HEK293 (cell line): ENCODE measurements around the gene BCAS3.

ENCODE experiments used
- CTCF ChIA-PET: fragments of 350-600 bp; formaldehyde crosslinking; extraction: SDS; loops from one replicate; lab custom pipeline; 2021; ENCODE audit warnings: antibody characterized with exemption; lab: Yijun Ruan, JAX
- POLR2A ChIA-PET: fragments of 300-600 bp; formaldehyde crosslinking; extraction: SDS; loops from one replicate; lab custom pipeline; 2020; ENCODE audit warnings: antibody characterized with exemption, inconsistent platforms; lab: Yijun Ruan, JAX
- H3K27ac ChIP-seq: fragments of 200-500 bp; sonication (Bioruptor generic); 2 replicates; pipeline ENCODE4 v1.5.1; 2014; ENCODE audit warnings: low read depth, low read length, control low read depth, inconsistent platforms; ENCODE audit errors: extremely low read depth
- H3K36me3 ChIP-seq, 2 experiments: fragments of 200-500 bp in 1 of 2; sonication (Bioruptor generic) in 1 of 2; 1 replicate in 1 of 2; 2 replicates in 1 of 2; pipeline ENCODE4 v1.5.1; 2014 to 2017; ENCODE audit warnings: inconsistent platforms in 2 of 2, low read length in 2 of 2; ENCODE audit not compliant: control insufficient read depth in 2 of 2, insufficient read depth in 1 of 2
- H3K4me1 ChIP-seq: fragments of 200-500 bp; sonication (Bioruptor generic); 2 replicates; pipeline ENCODE4 v1.5.1; 2014; ENCODE audit warnings: mild to moderate bottlenecking, low read length, inconsistent platforms; ENCODE audit not compliant: control insufficient read depth, insufficient read depth
- H3K4me3 ChIP-seq: 2 replicates; pipeline ENCODE4 v1.5.1; 2011; ENCODE audit warnings: low read depth, mild to moderate bottlenecking, control low read depth, low read length, moderate library complexity
- H3K9me3 ChIP-seq: fragments of 200-500 bp; sonication (Bioruptor generic); 2 replicates; pipeline ENCODE4 v1.5.1; 2014; ENCODE audit warnings: low read depth, low read length, inconsistent platforms; ENCODE audit not compliant: control insufficient read depth, insufficient read depth
- GFI1B ChIP-seq: fragments of 450-650 bp; formaldehyde crosslinking; IDR thresholded peaks from 2 replicates; pipeline ENCODE4 v1.5.1; 2016; ENCODE audit warnings: missing biosample characterization, missing genetic modification characterization
- KLF1 ChIP-seq: fragments of 450-650 bp; formaldehyde crosslinking; IDR thresholded peaks from 2 replicates; pipeline ENCODE4 v1.5.1; 2016; ENCODE audit warnings: missing biosample characterization, missing genetic modification characterization
- KLF9 ChIP-seq: fragments of 450-650 bp; formaldehyde crosslinking; IDR thresholded peaks from 2 replicates; pipeline ENCODE4 v1.5.1; 2016; ENCODE audit warnings: missing biosample characterization, missing genetic modification characterization, low read depth
- MYNN ChIP-seq: fragments of 450-650 bp; formaldehyde crosslinking; IDR thresholded peaks from 2 replicates; pipeline ENCODE4 v1.5.1; 2016; ENCODE audit warnings: missing biosample characterization, missing genetic modification characterization, borderline replicate concordance
- ZBTB20 ChIP-seq: fragments of 450-650 bp; formaldehyde crosslinking; IDR thresholded peaks from 2 replicates; pipeline ENCODE4 v1.5.1; 2016; ENCODE audit warnings: missing biosample characterization, missing genetic modification characterization
- ZBTB49 ChIP-seq: fragments of 450-650 bp; formaldehyde crosslinking; IDR thresholded peaks from 2 replicates; pipeline ENCODE4 v1.5.1; 2016; ENCODE audit warnings: missing biosample characterization, missing genetic modification characterization, low read depth
- ZFHX2 ChIP-seq: fragments of 450-650 bp; formaldehyde crosslinking; conservative IDR thresholded peaks from 2 replicates; pipeline ENCODE4 v1.5.1; 2016; ENCODE audit warnings: missing biosample characterization, missing genetic modification characterization
- ZNF114 ChIP-seq: fragments of 450-650 bp; formaldehyde crosslinking; IDR thresholded peaks from 2 replicates; pipeline ENCODE4 v1.5.0; 2017; ENCODE audit warnings: missing biosample characterization, missing genetic modification characterization
- ZNF132 ChIP-seq: fragments of 450-650 bp; formaldehyde crosslinking; IDR thresholded peaks from 2 replicates; pipeline ENCODE4 v1.5.1; 2017; ENCODE audit warnings: missing biosample characterization, missing genetic modification characterization, borderline replicate concordance
- ZNF184 ChIP-seq: fragments of 450-650 bp; IDR thresholded peaks from 2 replicates; pipeline ENCODE4 v1.5.1; 2018; ENCODE audit warnings: missing biosample characterization, mild to moderate bottlenecking, missing genetic modification characterization
- ZNF19 ChIP-seq: fragments of 450-650 bp; formaldehyde crosslinking; IDR thresholded peaks from 2 replicates; pipeline ENCODE4; 2016; ENCODE audit warnings: missing biosample characterization, missing genetic modification characterization, low read depth
- ZNF248 ChIP-seq: fragments of 450-650 bp; formaldehyde crosslinking; IDR thresholded peaks from 2 replicates; pipeline ENCODE4 v1.5.1; 2017; ENCODE audit warnings: missing biosample characterization, missing genetic modification characterization
- ZNF292 ChIP-seq: fragments of 450-650 bp; formaldehyde crosslinking; IDR thresholded peaks from 2 replicates; pipeline ENCODE4 v1.5.1; 2016; ENCODE audit warnings: low read depth, missing biosample characterization, missing genetic modification characterization, borderline replicate concordance
- ZNF302 ChIP-seq: fragments of 450-650 bp; formaldehyde crosslinking; IDR thresholded peaks from 2 replicates; pipeline ENCODE4 v1.5.1; 2016; ENCODE audit warnings: missing biosample characterization, missing genetic modification characterization, low read depth
- ZNF391 ChIP-seq: fragments of 450-650 bp; formaldehyde crosslinking; IDR thresholded peaks from 2 replicates; pipeline ENCODE4 v1.5.1; 2016; ENCODE audit warnings: low read depth, missing biosample characterization, missing genetic modification characterization, borderline replicate concordance
- ZNF433 ChIP-seq: fragments of 450-650 bp; formaldehyde crosslinking; IDR thresholded peaks from 2 replicates; pipeline ENCODE4 v1.5.1; 2016; ENCODE audit warnings: missing biosample characterization, missing genetic modification characterization, low read depth
- ZNF548 ChIP-seq: fragments of 450-650 bp; formaldehyde crosslinking; IDR thresholded peaks from 2 replicates; pipeline ENCODE4 v1.5.1; 2016; ENCODE audit warnings: missing biosample characterization, missing genetic modification characterization
- ZNF571 ChIP-seq: fragments of 450-650 bp; formaldehyde crosslinking; IDR thresholded peaks from 2 replicates; pipeline ENCODE4 v1.5.0; 2017; ENCODE audit warnings: missing biosample characterization, missing genetic modification characterization
- ZNF585B ChIP-seq: fragments of 450-650 bp; formaldehyde crosslinking; IDR thresholded peaks from 2 replicates; pipeline ENCODE4 v1.5.1; 2016; ENCODE audit warnings: missing biosample characterization, missing genetic modification characterization
- ZNF624 ChIP-seq: fragments of 450-650 bp; formaldehyde crosslinking; IDR thresholded peaks from 2 replicates; pipeline ENCODE4 v1.5.1; 2017; ENCODE audit warnings: missing biosample characterization, missing genetic modification characterization
- ZNF791 ChIP-seq: fragments of 450-650 bp; formaldehyde crosslinking; IDR thresholded peaks from 2 replicates; pipeline ENCODE4 v1.5.1; 2016; ENCODE audit warnings: missing biosample characterization, missing genetic modification characterization
- ZNF837 ChIP-seq: fragments of 450-650 bp; formaldehyde crosslinking; IDR thresholded peaks from 2 replicates; pipeline ENCODE4 v1.5.1; 2016; ENCODE audit warnings: missing biosample characterization, missing genetic modification characterization
- ZSCAN23 ChIP-seq: fragments of 450-650 bp; formaldehyde crosslinking; IDR thresholded peaks from 2 replicates; pipeline ENCODE4 v1.5.1; 2016; ENCODE audit warnings: missing biosample characterization, missing genetic modification characterization
- ZXDB ChIP-seq: fragments of 450-650 bp; formaldehyde crosslinking; IDR thresholded peaks from 2 replicates; pipeline ENCODE4 v1.5.1; 2016; ENCODE audit warnings: missing biosample characterization, missing genetic modification characterization
- TF ChIP-seq, protein P1 (sequence below): fragments of 450-650 bp; formaldehyde crosslinking; IDR thresholded peaks from 2 replicates; pipeline ENCODE4 v1.5.1; 2017; ENCODE audit warnings: missing biosample characterization, missing genetic modification characterization
- TF ChIP-seq, protein P2 (sequence below): fragments of 450-650 bp; formaldehyde crosslinking; IDR thresholded peaks from 2 replicates; pipeline ENCODE4 v1.5.1; 2016; ENCODE audit warnings: missing biosample characterization, missing genetic modification characterization
- TF ChIP-seq, protein P3 (sequence below): fragments of 450-650 bp; formaldehyde crosslinking; IDR thresholded peaks from 2 replicates; pipeline ENCODE4 v1.5.1; 2016; ENCODE audit warnings: missing biosample characterization, missing genetic modification characterization
- TF ChIP-seq, protein P4 (sequence below): fragments of 450-650 bp; formaldehyde crosslinking; IDR thresholded peaks from 2 replicates; pipeline ENCODE4 v1.5.1; 2016; ENCODE audit warnings: missing biosample characterization, missing genetic modification characterization

Gene BCAS3

DNA sequence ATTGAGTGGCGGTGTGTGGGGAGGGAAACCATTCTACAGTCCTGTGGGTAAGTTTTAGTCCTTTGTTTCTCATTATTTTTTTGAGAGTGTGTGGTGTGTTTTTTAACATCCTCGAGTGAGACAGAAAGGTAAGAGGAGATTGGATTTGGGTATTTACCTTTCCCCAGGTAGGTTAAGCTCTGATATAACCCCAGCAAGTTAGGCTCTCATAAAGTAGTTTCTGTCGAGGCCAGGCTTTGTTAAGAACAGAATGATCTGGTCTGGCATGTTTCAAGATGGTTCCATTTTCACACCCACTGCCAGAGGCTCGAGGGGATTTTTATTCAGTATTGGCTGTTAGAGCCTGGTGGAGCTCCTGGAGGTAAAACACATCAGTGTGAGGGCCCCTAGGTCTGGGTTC is 62.9 kb downstream of the BCAS3 start:
- H3K4me3 ChIP-seq, result no peak overlapping the region
- ChIA-PET POLR2A (no interaction called here), CTCF (interaction anchor here (0.6 to 2.8 kb wide), 3 partner anchors 19 to 39 kb away, joined by 5 to 9 read pairs (median 5); no protein-coding TSS in a partner anchor)
- no peak overlapping the region for H3K27ac ChIP-seq
- no peaks in the 10 kb centered on the region; the same call in 1 of the 2 replicates for H3K9me3 ChIP-seq
- H3K4me1 ChIP-seq, result 0 out of 2 replicates have a peak, but pooled peaks cover 4% of the 10 kb centered on the region
- TF ChIP-seq, protein P1, sequence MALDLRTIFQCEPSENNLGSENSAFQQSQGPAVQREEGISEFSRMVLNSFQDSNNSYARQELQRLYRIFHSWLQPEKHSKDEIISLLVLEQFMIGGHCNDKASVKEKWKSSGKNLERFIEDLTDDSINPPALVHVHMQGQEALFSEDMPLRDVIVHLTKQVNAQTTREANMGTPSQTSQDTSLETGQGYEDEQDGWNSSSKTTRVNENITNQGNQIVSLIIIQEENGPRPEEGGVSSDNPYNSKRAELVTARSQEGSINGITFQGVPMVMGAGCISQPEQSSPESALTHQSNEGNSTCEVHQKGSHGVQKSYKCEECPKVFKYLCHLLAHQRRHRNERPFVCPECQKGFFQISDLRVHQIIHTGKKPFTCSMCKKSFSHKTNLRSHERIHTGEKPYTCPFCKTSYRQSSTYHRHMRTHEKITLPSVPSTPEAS (tag by site-specific recombination), result no peak
- TF ChIP-seq ZNF132 (tag by site-specific recombination), result no peak
- TF ChIP-seq ZSCAN23 (tag by site-specific recombination), result no peak
- TF ChIP-seq ZNF114, result no peak
- no peak for TF ChIP-seq ZNF791 (tag by site-specific recombination)
- no peak for TF ChIP-seq ZNF184 (tag by site-specific recombination)
- TF ChIP-seq ZXDB (tag by site-specific recombination), result no peak
- TF ChIP-seq ZBTB20 (tag by site-specific recombination), result no peak
- TF ChIP-seq ZNF548 (tag by site-specific recombination), result no peak
- TF ChIP-seq KLF1 (tag by site-specific recombination), result no peak
- TF ChIP-seq ZNF19, result no peak
- TF ChIP-seq GFI1B, result no peak
- no peak for TF ChIP-seq ZBTB49 (tag by site-specific recombination)
- no peaks in the 10 kb centered on the region for H3K36me3 ChIP-seq

DNA sequence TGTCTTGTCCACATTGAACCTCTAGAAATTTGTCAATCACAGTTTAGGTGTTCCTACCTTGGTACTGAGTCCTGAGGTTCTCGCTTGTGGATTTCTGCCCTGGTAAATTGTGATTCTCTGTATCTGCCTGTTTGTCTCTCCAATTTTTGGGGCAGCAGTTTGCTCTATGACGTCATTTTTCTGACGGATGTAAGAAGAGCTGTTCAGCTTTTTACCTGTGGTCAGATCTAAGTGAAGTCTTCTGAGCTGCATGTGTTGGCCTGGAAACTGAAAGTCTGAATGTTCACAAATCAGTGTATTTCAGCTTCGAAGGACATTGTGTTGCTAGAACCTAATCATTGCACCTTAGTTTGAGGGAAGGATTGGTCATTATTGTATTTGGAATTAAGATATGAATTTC is 63.4 kb downstream of the BCAS3 start:
- CTCF ChIA-PET, result interaction anchor here (0.6 to 2.8 kb wide), 4 partner anchors 19 to 231 kb away, joined by 3 to 9 read pairs (median 5); no protein-coding TSS in a partner anchor
- Histone ChIP-seq H3K4me1 (0 out of 2 replicates have a peak, but pooled peaks cover 4% of the 10 kb centered on the region), H3K36me3 (no peaks in the 10 kb centered on the region), H3K9me3 (no peaks in the 10 kb centered on the region), H3K27ac (no peak overlapping the region), H3K4me3 (no peak overlapping the region)
- TF ChIP-seq ZNF302 (tag by site-specific recombination) (no peak), ZNF624 (tag by site-specific recombination) (no peak), KLF9 (tag by site-specific recombination) (no peak), ZNF433 (no peak), ZNF837 (no peak), MYNN (tag by site-specific recombination) (no peak), ZNF585B (tag by site-specific recombination) (no peak), ZNF248 (no peak), ZNF571 (no peak), ZNF391 (tag by site-specific recombination) (no peak), ZFHX2 (no peak), ZNF292 (tag by site-specific recombination) (no peak)
- TF ChIP-seq, protein P2, sequence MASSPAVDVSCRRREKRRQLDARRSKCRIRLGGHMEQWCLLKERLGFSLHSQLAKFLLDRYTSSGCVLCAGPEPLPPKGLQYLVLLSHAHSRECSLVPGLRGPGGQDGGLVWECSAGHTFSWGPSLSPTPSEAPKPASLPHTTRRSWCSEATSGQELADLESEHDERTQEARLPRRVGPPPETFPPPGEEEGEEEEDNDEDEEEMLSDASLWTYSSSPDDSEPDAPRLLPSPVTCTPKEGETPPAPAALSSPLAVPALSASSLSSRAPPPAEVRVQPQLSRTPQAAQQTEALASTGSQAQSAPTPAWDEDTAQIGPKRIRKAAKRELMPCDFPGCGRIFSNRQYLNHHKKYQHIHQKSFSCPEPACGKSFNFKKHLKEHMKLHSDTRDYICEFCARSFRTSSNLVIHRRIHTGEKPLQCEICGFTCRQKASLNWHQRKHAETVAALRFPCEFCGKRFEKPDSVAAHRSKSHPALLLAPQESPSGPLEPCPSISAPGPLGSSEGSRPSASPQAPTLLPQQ (tag by site-specific recombination), result no peak
- TF ChIP-seq, protein P3, sequence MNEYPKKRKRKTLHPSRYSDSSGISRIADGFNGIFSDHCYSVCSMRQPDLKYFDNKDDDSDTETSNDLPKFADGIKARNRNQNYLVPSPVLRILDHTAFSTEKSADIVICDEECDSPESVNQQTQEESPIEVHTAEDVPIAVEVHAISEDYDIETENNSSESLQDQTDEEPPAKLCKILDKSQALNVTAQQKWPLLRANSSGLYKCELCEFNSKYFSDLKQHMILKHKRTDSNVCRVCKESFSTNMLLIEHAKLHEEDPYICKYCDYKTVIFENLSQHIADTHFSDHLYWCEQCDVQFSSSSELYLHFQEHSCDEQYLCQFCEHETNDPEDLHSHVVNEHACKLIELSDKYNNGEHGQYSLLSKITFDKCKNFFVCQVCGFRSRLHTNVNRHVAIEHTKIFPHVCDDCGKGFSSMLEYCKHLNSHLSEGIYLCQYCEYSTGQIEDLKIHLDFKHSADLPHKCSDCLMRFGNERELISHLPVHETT (tag by site-specific recombination), result no peak
- TF ChIP-seq, protein P4, sequence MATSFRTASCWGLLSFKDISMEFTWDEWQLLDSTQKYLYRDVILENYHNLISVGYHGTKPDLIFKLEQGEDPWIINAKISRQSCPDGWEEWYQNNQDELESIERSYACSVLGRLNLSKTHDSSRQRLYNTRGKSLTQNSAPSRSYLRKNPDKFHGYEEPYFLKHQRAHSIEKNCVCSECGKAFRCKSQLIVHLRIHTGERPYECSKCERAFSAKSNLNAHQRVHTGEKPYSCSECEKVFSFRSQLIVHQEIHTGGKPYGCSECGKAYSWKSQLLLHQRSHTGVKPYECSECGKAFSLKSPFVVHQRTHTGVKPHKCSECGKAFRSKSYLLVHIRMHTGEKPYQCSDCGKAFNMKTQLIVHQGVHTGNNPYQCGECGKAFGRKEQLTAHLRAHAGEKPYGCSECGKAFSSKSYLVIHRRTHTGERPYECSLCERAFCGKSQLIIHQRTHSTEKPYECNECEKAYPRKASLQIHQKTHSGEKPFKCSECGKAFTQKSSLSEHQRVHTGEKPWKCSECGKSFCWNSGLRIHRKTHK (tag by site-specific recombination), result no peak
- POLR2A ChIA-PET, result no interaction called here
